IMR-90 (cell line): ENCODE measurements around the gene CD99L2. TPM values are rescaled to one million over a fixed set of nuclear protein-coding genes. Genes with fewer than 3 reads are reported as not detected.

Experiments used
- ATAC-seq: fragments of 200-7000 bp; cut with Tn5 transposase; 2 replicates; pipeline ENCODE4 v1.9.1; 2020; ENCODE audit warnings: low read depth, mild to moderate bottlenecking, moderate library complexity
- BruUV-seq: library from RNA; stranded (reverse); fragments of 400-500 nt; replicated peaks from 2 replicates; lab custom pipeline; 2021; lab: Mats Ljungman, UMichigan
- CTCF ChIA-PET: fragments of 300-600 bp; formaldehyde crosslinking; extraction: SDS; loops from one replicate; lab custom pipeline; 2021; ENCODE audit warnings: antibody characterized with exemption; lab: Yijun Ruan, JAX
- POLR2A ChIA-PET: fragments of 300-600 bp; sonication (Branson Sonifier 250); formaldehyde crosslinking; loops from one replicate; lab custom pipeline; 2022; ENCODE audit warnings: antibody characterized with exemption; ENCODE audit not compliant: unreplicated experiment; lab: Charles Lee
- DNase-seq: peaks from one replicate; pipeline ENCODE4 v3.0.0; 2013
- H2AFZ ChIP-seq: replicated peaks from 2 replicates; pipeline ENCODE3; 2013; ENCODE audit warnings: low read length, mild to moderate bottlenecking; ENCODE audit not compliant: poor library complexity
- H2AK5ac ChIP-seq: 2 replicates; pipeline ENCODE4 v1.6.1; 2013; ENCODE audit warnings: low read depth, low read length, inconsistent platforms
- H2AK9ac ChIP-seq: replicated peaks from 2 replicates; pipeline ENCODE3; 2013; ENCODE audit warnings: mild to moderate bottlenecking, low read depth, low read length, moderate library complexity; ENCODE audit not compliant: poor library complexity
- H2BK120ac ChIP-seq: 2 replicates; pipeline ENCODE4 v1.6.1; 2013; ENCODE audit warnings: low read depth, low read length, inconsistent platforms
- H2BK15ac ChIP-seq: 3 replicates; pipeline ENCODE4 v1.6.1; 2013; ENCODE audit warnings: low read depth, low read length, inconsistent platforms
- H2BK20ac ChIP-seq: 2 replicates; pipeline ENCODE4 v1.6.1; 2013; ENCODE audit warnings: low read depth, mild to moderate bottlenecking, inconsistent platforms, low read length, moderate library complexity
- H2BK5ac ChIP-seq: 2 replicates; pipeline ENCODE4 v1.6.1; 2013; ENCODE audit warnings: mild to moderate bottlenecking, low read depth, low read length, inconsistent platforms; ENCODE audit not compliant: poor library complexity, severe bottlenecking
- H3K14ac ChIP-seq: replicated peaks from 2 replicates; pipeline ENCODE4 v1.6.1; 2013; ENCODE audit warnings: low read depth, low read length, inconsistent platforms
- H3K18ac ChIP-seq: 2 replicates; pipeline ENCODE4 v1.6.1; 2013; ENCODE audit warnings: low read depth, low read length, control low read depth
- H3K23ac ChIP-seq: 2 replicates; pipeline ENCODE4 v1.6.1; 2013; ENCODE audit warnings: low read depth, low read length, inconsistent platforms
- H3K27ac ChIP-seq: 2 replicates; pipeline ENCODE4 v1.5.1; 2013; ENCODE audit warnings: mild to moderate bottlenecking, control low read depth, low read length; ENCODE audit not compliant: insufficient read depth
- H3K27me3 ChIP-seq: 2 replicates; pipeline ENCODE4 v1.6.1; 2013; ENCODE audit warnings: low read length; ENCODE audit not compliant: control insufficient read depth, insufficient read depth
- H3K36me3 ChIP-seq: 2 replicates; pipeline ENCODE4 v1.6.1; 2013; ENCODE audit warnings: low read length, mixed read lengths; ENCODE audit not compliant: control insufficient read depth, insufficient read depth
- H3K4ac ChIP-seq: 2 replicates; pipeline ENCODE4 v1.6.1; 2013; ENCODE audit warnings: low read depth, low read length, inconsistent platforms
- H3K4me1 ChIP-seq: 2 replicates; pipeline ENCODE4 v1.6.1; 2013; ENCODE audit warnings: low read length, mixed read lengths; ENCODE audit not compliant: control insufficient read depth, insufficient read depth
- H3K4me2 ChIP-seq: 2 replicates; pipeline ENCODE4 v1.6.1; 2013; ENCODE audit warnings: low read depth, mild to moderate bottlenecking, control low read depth, low read length, moderate library complexity
- H3K4me3 ChIP-seq: 2 replicates; pipeline ENCODE4 v1.5.1; 2013; ENCODE audit warnings: low read depth, mild to moderate bottlenecking, control low read depth, low read length, moderate library complexity; ENCODE audit not compliant: insufficient read depth
- H3K56ac ChIP-seq: 2 replicates; pipeline ENCODE4 v1.6.1; 2013; ENCODE audit warnings: low read length, inconsistent platforms; ENCODE audit not compliant: insufficient read depth; ENCODE audit errors: extremely low read depth
- H3K79me1 ChIP-seq, 2 experiments: 2 replicates each; pipeline ENCODE4 v1.6.1; 2013; ENCODE audit warnings: low read length in 2 of 2, inconsistent platforms in 1 of 2, low read depth in 1 of 2
- H3K9ac ChIP-seq: 2 replicates; pipeline ENCODE4 v1.6.1; 2013; ENCODE audit warnings: low read depth, low read length, control low read depth
- H3K9me1 ChIP-seq: 2 replicates; pipeline ENCODE4 v1.6.1; 2013; ENCODE audit warnings: low read length, inconsistent platforms; ENCODE audit not compliant: insufficient read depth
- H3K9me3 ChIP-seq: 2 replicates; pipeline ENCODE4 v1.6.1; 2013; ENCODE audit warnings: low read length; ENCODE audit not compliant: control insufficient read depth, insufficient read depth
- H4K20me1 ChIP-seq: 2 replicates; pipeline ENCODE4 v1.6.1; 2013; ENCODE audit warnings: low read length, inconsistent platforms; ENCODE audit not compliant: insufficient read depth
- H4K5ac ChIP-seq: 2 replicates; pipeline ENCODE4 v1.6.1; 2013; ENCODE audit warnings: mild to moderate bottlenecking, low read depth, low read length, control low read depth
- H4K8ac ChIP-seq, 2 experiments: 2 replicates each; pipeline ENCODE4 v1.6.1; 2013; ENCODE audit warnings: low read depth in 2 of 2, low read length in 2 of 2, control low read depth in 1 of 2, inconsistent platforms in 1 of 2
- H4K91ac ChIP-seq: 2 replicates; pipeline ENCODE4 v1.6.1; 2013; ENCODE audit warnings: low read depth, low read length, inconsistent platforms; ENCODE audit not compliant: insufficient read depth
- BHLHE40 ChIP-seq: fragments of 150-350 bp; IDR thresholded peaks from 2 replicates; pipeline ENCODE4 v1.6.1; 2016; ENCODE audit warnings: mild to moderate bottlenecking, low read depth, low read length
- CEBPB ChIP-seq: IDR thresholded peaks from 2 replicates; pipeline ENCODE4 v1.6.1; 2012; ENCODE audit warnings: low read depth, low read length, improper control_type of control experiment
- CHD1 ChIP-seq: IDR thresholded peaks from 2 replicates; pipeline ENCODE4 v1.6.1; 2012; ENCODE audit warnings: low read depth, low read length, improper control_type of control experiment
- CTCF ChIP-seq: conservative IDR thresholded peaks from 2 replicates; pipeline ENCODE4 v1.5.1; 2012; ENCODE audit warnings: mild to moderate bottlenecking, low read depth, low read length, improper control_type of control experiment
- ELK1 ChIP-seq: fragments of 150-350 bp; IDR thresholded peaks from 2 replicates; pipeline ENCODE4 v1.6.1; 2016; ENCODE audit warnings: low read depth, mild to moderate bottlenecking, low read length, moderate library complexity, borderline replicate concordance
- FOS ChIP-seq: fragments of 150-350 bp; IDR thresholded peaks from 2 replicates; pipeline ENCODE4 v1.6.1; 2016; ENCODE audit warnings: low read depth, low read length
- MAFK ChIP-seq: IDR thresholded peaks from 2 replicates; pipeline ENCODE4 v1.6.1; 2012; ENCODE audit warnings: low read depth, low read length, improper control_type of control experiment
- MAZ ChIP-seq: IDR thresholded peaks from 2 replicates; pipeline ENCODE4 v1.6.1; 2012; ENCODE audit warnings: low read depth, mild to moderate bottlenecking, low read length, improper control_type of control experiment, moderate library complexity, borderline replicate concordance
- MXI1 ChIP-seq: IDR thresholded peaks from 2 replicates; pipeline ENCODE4 v1.6.1; 2012; ENCODE audit warnings: low read depth, mild to moderate bottlenecking, low read length, moderate library complexity, borderline replicate concordance
- NFE2L2 ChIP-seq: fragments of 150-350 bp; IDR thresholded peaks from 2 replicates; pipeline ENCODE4 v1.6.1; 2016; ENCODE audit warnings: low read depth, mild to moderate bottlenecking, low read length
- POLR2A ChIP-seq: IDR thresholded peaks from 2 replicates; pipeline ENCODE4 v1.6.1; 2012; ENCODE audit warnings: mild to moderate bottlenecking, low read depth, low read length
- RAD21 ChIP-seq: IDR thresholded peaks from 2 replicates; pipeline ENCODE4 v1.6.1; 2012; ENCODE audit warnings: low read length, improper control_type of control experiment
- RCOR1 ChIP-seq: IDR thresholded peaks from 2 replicates; pipeline ENCODE4 v1.6.1; 2012; ENCODE audit warnings: mild to moderate bottlenecking, low read length, improper control_type of control experiment; ENCODE audit not compliant: insufficient replicate concordance
- RFX5 ChIP-seq: IDR thresholded peaks from 2 replicates; pipeline ENCODE4 v1.8.0; 2012; ENCODE audit warnings: low read depth, mild to moderate bottlenecking, low read length, moderate library complexity
- SMC3 ChIP-seq: fragments of 150-350 bp; IDR thresholded peaks from 2 replicates; pipeline ENCODE4 v1.6.1; 2016; ENCODE audit warnings: low read depth, mild to moderate bottlenecking, antibody characterized with exemption, low read length, moderate library complexity
- USF2 ChIP-seq: fragments of 150-350 bp; IDR thresholded peaks from 2 replicates; pipeline ENCODE4 v1.6.1; 2017; ENCODE audit warnings: mild to moderate bottlenecking, antibody characterized with exemption, low read length, low read depth
- WGBS, 2 experiments: methylation state at CpG; one replicate each; pipeline versions ENCODE4 v1.1.5 to v1.1.7; 2013; ENCODE audit warnings: missing lambda C conversion rate in 2 of 2; ENCODE audit not compliant: insufficient read length in 1 of 2; ENCODE audit errors: extremely low coverage in 2 of 2; 5-methylcytosine and 5-hydroxymethylcytosine counted together
- dilution Hi-C: fragments of 300-500 bp; cut with HindIII; formaldehyde crosslinking; loops from one replicate; pipeline ENCODE4 v1.14.3; 2018; ENCODE audit warnings: low sequenced_read_pairs; ENCODE audit not compliant: unreplicated experiment
- in situ Hi-C: fragments of 300-500 bp; cut with MboI; formaldehyde crosslinking; loops from 3 replicates; pipeline ENCODE4 v1.14.3; 2019; ENCODE audit warnings: low sequenced_read_pairs, inconsistent platforms, mixed read lengths
- intact Hi-C: fragments of 100-400 bp; cut with micrococcal nuclease; formaldehyde crosslinking; loops from 2 replicates; pipeline ENCODE4 v1.10.0; 2022
- polyA plus RNA-seq, 3 experiments: library from polyadenylated mRNA; depleted of rRNA; stranded (reverse); fragments of >200 nt; gene quantifications; 2 replicates each; pipeline ENCODE4 v1.2.3, GENCODE V29; 2012; ENCODE audit warnings: low replicate concordance in 1 of 3
- total RNA-seq: library from RNA; depleted of rRNA; stranded (reverse); fragments of >200 nt; gene quantifications from 2 replicates; pipeline ENCODE4 v1.2.3, GENCODE V29; 2012

CD99L2 gene
- total and polyA plus RNA-seq, 2 of the 4 experiments (the other 2 are of a cell fraction): 17.4 to 41.4 TPM

- H2BK15ac ChIP-seq: no peak overlapping the region
- CTCF ChIA-PET: interaction anchor here (0.7 kb wide), 1 partner anchor 22 kb away, joined by 5 read pairs; no protein-coding TSS in a partner anchor
- no TSS peak for BruUV-seq
- H3K4me1 ChIP-seq: peaks cover 2% of the 10 kb centered on the region; the same call in 1 of the 2 replicates
- no peak overlapping the region for H4K91ac ChIP-seq
- H3K23ac ChIP-seq: no peak overlapping the region
- H4K5ac ChIP-seq: no peak overlapping the region
- no CpG with 5 or more reads among the region's 3 CpGs for WGBS, 2 experiments
- H3K27me3 ChIP-seq: no peaks in the 10 kb centered on the region
- no peak overlapping the region for H2BK120ac ChIP-seq
- DNase-seq (no peak), ATAC-seq (no peak)
- intact Hi-C loops (no loop called here), in situ Hi-C loops (no loop called here), dilution Hi-C loops (no loop called here)
- no peak overlapping the region for H3K14ac ChIP-seq
- H4K20me1 ChIP-seq: no peaks in the 10 kb centered on the region
- no peak overlapping the region for H3K4ac ChIP-seq
- no peaks in the 10 kb centered on the region for H3K9me1 ChIP-seq
- TF ChIP-seq MAZ: no peak
- no peak for TF ChIP-seq CHD1
- TF ChIP-seq RFX5: no peak
- TF ChIP-seq CEBPB: no peak
- TF ChIP-seq SMC3: no peak
- TF ChIP-seq NFE2L2: no peak
- TF ChIP-seq USF2: no peak
- no peak for TF ChIP-seq RCOR1
- TF ChIP-seq MAFK: no peak
- no peak for TF ChIP-seq CTCF
- no peak for TF ChIP-seq ELK1
- no peak for TF ChIP-seq MXI1
- no peak for TF ChIP-seq RAD21
- TF ChIP-seq FOS: no peak
- no peak for TF ChIP-seq BHLHE40
- no peak for TF ChIP-seq POLR2A
- no peak overlapping the region for H3K4me2 ChIP-seq
- no peak overlapping the region for H2AFZ ChIP-seq
- 0 out of 4 replicates have a peak, but pooled peaks cover 0 to 3% of the 10 kb centered on the region in 2 experiments for H3K79me1 ChIP-seq
- no peak overlapping the region for H4K8ac ChIP-seq
- H3K9me3 ChIP-seq: no peaks in the 10 kb centered on the region
- no peak overlapping the region for H3K56ac ChIP-seq
- H3K18ac ChIP-seq: no peak overlapping the region
- H3K27ac ChIP-seq: no peak overlapping the region
- no peak overlapping the region for H2BK5ac ChIP-seq
- H2BK20ac ChIP-seq: no peak overlapping the region
- POLR2A ChIA-PET: no interaction called here
- H2AK9ac ChIP-seq: no peak overlapping the region
- 0 out of 2 replicates have a peak, but pooled peaks cover 2% of the 10 kb centered on the region for H3K36me3 ChIP-seq
- H3K4me3 ChIP-seq: no peak overlapping the region
- no peak overlapping the region for H2AK5ac ChIP-seq
- H3K9ac ChIP-seq: no peak overlapping the region
These were observed 34.3 kb downstream of the CD99L2 start for GRCh38 chrX:150864127-150864526.
